Right kidney (tissue), 1 donor: Measurements from ENCODE around the gene C11orf16.
"Not testable (repeated sequence)": the region's sequence is repeated elsewhere in the genome, so short reads cannot be mapped to it uniquely, and the experiment has no call there.

ENCODE experiments used
- DNase-seq: peaks from one replicate; pipeline ENCODE4 v3.0.0-alpha.2; 2016

The C11orf16 gene

DNA sequence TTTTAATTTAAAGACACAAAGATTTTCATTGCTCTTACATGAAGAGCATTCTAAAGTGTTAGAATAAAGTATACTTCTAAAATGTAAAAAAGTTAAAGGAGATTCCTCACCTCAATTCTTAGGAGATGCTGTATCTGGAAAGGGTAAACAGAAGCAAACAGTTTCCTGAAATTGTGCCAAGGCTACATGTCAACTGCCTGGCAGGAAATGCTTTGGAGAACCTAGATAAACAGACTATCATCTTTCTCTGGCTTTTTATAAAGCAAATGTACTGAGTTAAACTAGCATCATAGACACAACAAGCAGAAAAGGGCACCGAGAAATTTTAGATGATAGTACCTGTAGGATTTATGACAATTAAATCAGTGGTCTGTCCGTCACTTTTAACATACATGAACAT lies 46.4 kb downstream of the C11orf16 start:
- no peak for DNase-seq

DNA sequence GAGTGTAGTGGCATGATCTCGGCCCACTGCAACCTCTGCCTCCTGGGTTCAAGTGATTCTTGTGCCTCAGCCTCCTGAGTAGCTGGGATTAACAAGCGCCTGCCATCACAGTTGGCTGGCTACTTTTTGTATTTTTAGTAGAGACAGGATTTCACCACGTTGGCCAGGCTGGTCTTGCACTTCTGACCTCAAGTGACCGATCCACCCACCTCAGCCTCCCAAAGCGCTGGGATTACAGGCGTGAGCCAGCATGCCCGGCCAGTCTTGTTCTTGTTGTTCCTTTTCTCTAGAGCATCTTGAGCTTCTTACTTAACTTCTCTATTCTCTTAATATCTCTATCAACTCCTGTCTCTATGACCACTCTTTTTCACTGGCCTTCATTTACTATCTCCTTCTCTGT lies 51.2 kb downstream of the C11orf16 start:
- not testable (repeated sequence) for DNase-seq

DNA sequence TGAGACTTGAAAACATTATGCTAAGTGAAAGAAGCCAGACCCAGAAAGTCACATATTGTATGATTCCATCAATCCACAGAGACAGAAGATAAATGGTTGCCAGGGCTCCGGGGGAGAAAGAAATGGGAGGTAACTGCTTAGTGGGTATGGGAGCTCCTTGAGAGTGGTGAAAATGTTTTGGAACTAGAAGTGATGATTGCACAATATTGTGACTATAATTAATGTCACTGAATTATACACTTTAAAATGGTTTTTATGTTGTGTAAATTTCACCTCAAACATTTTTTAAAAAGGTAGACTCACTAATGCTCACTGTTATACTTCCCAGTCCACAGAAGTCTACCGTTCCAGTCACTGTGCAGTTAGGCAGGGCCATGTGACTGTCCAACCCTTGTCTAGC lies 54.0 kb downstream of the C11orf16 start:
- DNase-seq: no peak

DNA sequence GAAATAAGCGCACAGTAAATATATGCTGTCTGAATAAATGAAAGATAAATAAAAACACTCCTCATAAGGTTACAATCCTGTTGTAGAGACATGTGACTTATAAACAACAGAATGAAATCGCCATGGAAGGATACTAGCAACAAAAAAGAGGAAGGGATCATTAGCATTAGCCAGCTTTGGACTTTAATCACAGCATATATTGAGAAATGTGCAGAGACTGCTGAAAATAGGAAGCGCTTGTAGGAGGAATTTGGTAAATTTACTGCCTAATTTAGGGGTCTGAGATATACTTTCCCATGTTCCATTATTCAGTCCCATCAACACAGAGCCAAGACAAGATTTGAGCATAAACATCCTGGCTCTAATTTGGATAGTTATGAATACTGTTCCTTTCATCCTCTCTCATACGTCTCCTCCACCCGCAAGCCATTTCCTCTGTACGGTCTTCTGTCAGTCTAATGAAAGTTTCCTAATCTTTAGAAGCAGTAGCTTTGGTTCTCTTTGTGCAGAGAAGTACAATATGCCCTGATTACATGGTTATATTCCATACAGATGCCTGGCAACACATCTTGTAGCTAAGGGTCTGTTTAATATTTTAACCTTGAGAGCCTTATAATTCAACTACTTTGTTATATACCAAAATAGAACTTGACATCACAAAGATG lies 58.9 kb downstream of the C11orf16 start:
- no peak for DNase-seq

DNA sequence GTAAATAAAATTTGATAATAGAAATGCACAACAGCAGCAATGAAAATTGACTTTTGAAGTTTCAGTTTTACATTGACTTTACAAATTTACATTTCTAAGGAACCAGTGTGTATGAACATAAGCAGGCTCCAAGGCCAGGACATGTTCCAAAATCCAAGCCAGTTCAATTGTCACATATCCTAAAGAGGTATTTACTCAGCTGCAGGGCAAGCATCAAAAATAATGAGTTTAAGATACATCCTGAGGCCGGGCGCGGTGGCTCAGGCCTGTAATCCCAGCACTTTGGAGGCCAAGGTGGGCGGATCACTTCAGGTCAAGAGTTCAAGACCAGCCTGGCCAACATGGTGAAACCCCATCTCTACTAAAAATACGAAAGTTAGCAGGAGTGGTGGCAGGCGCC lies 60.8 kb downstream of the C11orf16 start:
- DNase-seq: no peak

DNA sequence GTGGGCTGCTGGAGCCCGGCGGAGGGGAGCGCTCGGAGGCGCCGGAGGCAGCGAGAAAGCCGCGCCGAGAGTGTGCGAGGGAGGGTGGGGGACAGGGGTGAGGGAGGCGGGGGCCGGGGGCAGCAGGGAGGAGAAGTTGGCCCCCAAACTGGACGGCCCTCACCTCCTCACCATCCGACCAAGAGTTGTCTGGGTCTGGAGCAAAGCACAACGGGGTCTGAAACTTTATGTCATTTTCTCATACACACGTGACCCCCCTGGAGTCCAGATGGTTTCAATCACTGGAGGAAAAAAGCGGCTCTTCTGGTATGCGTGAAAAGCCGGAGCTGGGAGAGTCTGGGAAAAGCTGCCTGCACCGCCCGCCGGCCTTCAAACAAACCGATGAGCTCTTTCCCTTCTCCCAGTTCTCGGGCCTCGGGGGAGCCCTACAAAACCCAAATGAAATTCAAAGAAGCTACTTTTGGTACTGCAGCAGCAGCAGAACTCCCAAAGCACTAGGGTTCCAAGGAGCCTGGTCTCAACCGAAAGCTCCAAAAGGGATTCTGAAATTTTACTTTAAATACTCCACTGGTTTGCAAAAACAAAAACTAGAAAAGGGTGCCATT lies 61.5 kb downstream of the C11orf16 start:
- peak; percentile 82 for DNase-seq

DNA sequence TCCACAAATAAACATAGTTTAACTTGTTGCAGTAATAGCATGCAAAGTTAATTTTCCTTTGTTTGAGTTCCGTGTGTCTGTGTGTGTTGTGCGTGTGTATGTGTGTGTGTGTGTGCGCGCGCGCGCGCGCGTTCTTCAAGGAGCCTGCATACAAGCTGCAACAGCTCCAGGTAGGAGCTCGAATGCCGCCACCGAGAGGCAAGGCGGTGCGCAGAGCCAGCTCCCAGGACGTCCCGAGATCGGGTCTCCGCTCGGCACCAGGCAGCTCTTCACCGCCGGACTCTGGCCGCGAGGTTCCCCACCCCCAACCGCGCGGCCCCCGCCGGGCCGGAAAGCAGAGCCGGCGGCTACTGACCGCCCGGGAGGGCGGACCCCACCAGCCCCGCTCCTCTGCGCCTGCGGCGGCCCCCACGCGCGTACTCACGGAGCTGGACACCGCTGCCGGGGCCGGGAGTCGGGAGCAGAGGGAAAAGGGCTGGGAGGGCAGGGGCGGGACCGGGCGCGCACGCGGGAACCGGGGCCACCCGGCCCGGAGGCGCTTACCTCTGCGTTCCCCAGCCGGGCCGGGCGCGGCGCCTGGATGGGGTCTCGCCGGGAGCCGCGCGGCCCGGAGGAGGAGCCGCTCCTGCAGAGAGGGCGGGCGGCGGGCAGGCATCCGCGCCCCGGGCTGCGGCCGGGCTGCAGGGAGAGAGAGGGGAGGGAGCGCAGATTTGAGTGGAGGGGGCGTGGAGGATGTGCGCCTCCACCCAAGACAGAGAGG lies 62.2 kb downstream of the C11orf16 start:
- peak; percentile 94 for DNase-seq
